Lower leg skin (tissue), 3 donors: ENCODE measurements around the gene TRIM41.
"Not testable (repeated sequence)": the region's sequence is repeated elsewhere in the genome, so short reads cannot be mapped to it uniquely, and the experiment has no call there.

ENCODE experiments used
- CTCF ChIP-seq, 3 donors: fragments of 450-650 bp; IDR thresholded peaks; one replicate each; pipeline ENCODE4 v1.5.1; 2016; ENCODE audit warnings: antibody characterized with exemption in 3 of 3, mild to moderate bottlenecking in 3 of 3, moderate library complexity in 2 of 3
- POLR2A ChIP-seq, 2 donors: fragments of 450-650 bp; IDR thresholded peaks; one replicate each; pipeline ENCODE4 v1.6.1; 2016 to 2017; ENCODE audit warnings: antibody characterized with exemption in 2 of 2, mild to moderate bottlenecking in 1 of 2, moderate library complexity in 1 of 2

- TF ChIP-seq CTCF, POLR2A (IDR thresholded peaks at IDR 0.05): not testable (repeated sequence)
These were observed 59.3 kb downstream of the TRIM41 start for GRCh38 chr5:181282415-181282814.
